HepG2 (cell line): ENCODE data around the gene ETNK1. TPM values are rescaled to one million over a fixed set of nuclear protein-coding genes. Genes with fewer than 3 reads are reported as not detected.

Experiments
- ATAC-seq: fragments of 200-7000 bp; cut with Tn5 transposase; 3 replicates; pipeline ENCODE4 v1.9.1; 2020; ENCODE audit warnings: mild to moderate bottlenecking, moderate library complexity
- BruUV-seq: library from RNA; stranded (reverse); fragments of 400-500 nt; replicated peaks from 2 replicates; lab custom pipeline; 2021; lab: Mats Ljungman, UMichigan
- CTCF ChIA-PET: fragments of 300-600 bp; formaldehyde crosslinking; extraction: SDS; loops from one replicate; lab custom pipeline; 2021; ENCODE audit warnings: low total read pairs, inconsistent platforms, low intra/inter-chr PET ratio; lab: Yijun Ruan, JAX
- POLR2A ChIA-PET: fragments of 350-600 bp; sonication (Branson Sonifier 250); formaldehyde crosslinking; loops from one replicate; lab custom pipeline; 2020; ENCODE audit warnings: antibody characterized with exemption, inconsistent platforms; lab: Yijun Ruan, JAX
- DNase-seq: peaks from one replicate; pipeline ENCODE4 v3.0.0-alpha.2; 2015; ENCODE audit warnings: low spot score
- FAIRE-seq: peaks from 3 replicates; lab custom pipeline; 2011; peaks lifted over from hg19 to GRCh38; lab: Jason Lieb, UNC
- H2AFZ ChIP-seq: one replicate; pipeline ENCODE4 v1.6.1; 2011; ENCODE audit warnings: low read length, inconsistent platforms
- H3K27ac ChIP-seq: fragments of 300-600 bp; 3 replicates; pipeline ENCODE4 v1.8.0; 2011; ENCODE audit warnings: mixed run types, mild to moderate bottlenecking, mixed read lengths, low read length, inconsistent platforms; ENCODE audit not compliant: insufficient read depth; ENCODE audit errors: extremely low read length
- H3K27me3 ChIP-seq, 2 experiments: fragments of 200-600 bp in 1 of 2; 2 replicates in 1 of 2; 3 replicates in 1 of 2; pipeline versions ENCODE4 v1.6.0 to v1.8.0; 2011; ENCODE audit warnings: low read length in 2 of 2, mild to moderate bottlenecking in 2 of 2, moderate library complexity in 2 of 2, inconsistent platforms in 1 of 2; ENCODE audit not compliant: insufficient read depth in 2 of 2, control insufficient read depth in 1 of 2
- H3K36me3 ChIP-seq, 2 experiments: fragments of 200-600 bp in 1 of 2; replicated peaks in 1 of 2; 2 replicates in 1 of 2; 3 replicates in 1 of 2; pipeline versions ENCODE4 v1.5.1 to v1.8.0; 2011; ENCODE audit warnings: low read length in 2 of 2, inconsistent platforms in 1 of 2; ENCODE audit not compliant: insufficient read depth in 2 of 2, control insufficient read depth in 1 of 2
- H3K4me1 ChIP-seq: 2 replicates; pipeline ENCODE4 v1.5.1; 2012; ENCODE audit warnings: low read length, inconsistent platforms; ENCODE audit not compliant: insufficient read depth
- H3K4me2 ChIP-seq: 2 replicates; pipeline ENCODE4 v1.6.0; 2011; ENCODE audit warnings: low read depth, low read length, inconsistent platforms
- H3K4me3 ChIP-seq, 3 experiments: fragments of 200-600 bp in 1 of 3; sonication (generic), shearing (Covaris generic) in 1 of 3; replicated peaks in 1 of 3; 2 replicates each; pipeline ENCODE4 v1.5.1; 2011 to 2016; ENCODE audit warnings: low read length in 3 of 3, inconsistent platforms in 2 of 3, low read depth in 2 of 3, mild to moderate bottlenecking in 2 of 3, control low read depth in 1 of 3, mixed read lengths in 1 of 3; ENCODE audit not compliant: insufficient read depth in 1 of 3
- H3K79me2 ChIP-seq: one replicate; pipeline ENCODE4 v1.6.1; 2011; ENCODE audit warnings: low read length, inconsistent platforms; ENCODE audit not compliant: insufficient read depth
- H3K9ac ChIP-seq: 2 replicates; pipeline ENCODE4 v1.6.0; 2011; ENCODE audit warnings: mild to moderate bottlenecking, low read depth, low read length, inconsistent platforms; ENCODE audit not compliant: insufficient read depth
- H3K9me3 ChIP-seq: 2 replicates; pipeline ENCODE4 v1.5.1; 2012; ENCODE audit warnings: mild to moderate bottlenecking, low read length
- H4K20me1 ChIP-seq: 2 replicates; pipeline ENCODE4 v1.6.0; 2011; ENCODE audit warnings: inconsistent platforms, mild to moderate bottlenecking, low read length, moderate library complexity; ENCODE audit not compliant: insufficient read depth
- ASH2L ChIP-seq: fragments of 300-600, 200-600 bp; sonication (generic); IDR thresholded peaks from 2 replicates; pipeline ENCODE4 v1.7.0; 2017; ENCODE audit warnings: low read depth, mild to moderate bottlenecking, moderate library complexity, mixed read lengths, low read length; ENCODE audit not compliant: insufficient read length
- CENPX ChIP-seq: sonication (generic); formaldehyde crosslinking; IDR thresholded peaks from 2 replicates; pipeline ENCODE4 v1.9.0; 2021; ENCODE audit warnings: mild to moderate bottlenecking, missing genetic modification reagents, moderate library complexity
- FOSL2 ChIP-seq: sonication (generic); formaldehyde crosslinking; IDR thresholded peaks from 2 replicates; pipeline ENCODE4 v1.4.0; 2020; ENCODE audit warnings: missing genetic modification reagents
- HOMEZ ChIP-seq: IDR thresholded peaks from 2 replicates; pipeline ENCODE4 v1.6.1; 2016; ENCODE audit warnings: low read depth
- JARID2 ChIP-seq: sonication (generic); formaldehyde crosslinking; IDR thresholded peaks from 2 replicates; pipeline ENCODE4 v1.8.1; 2023; ENCODE audit warnings: missing genetic modification reagents, inconsistent platforms; ENCODE audit not compliant: insufficient replicate concordance
- KMT2A ChIP-seq: sonication (generic); formaldehyde crosslinking; IDR thresholded peaks from 2 replicates; pipeline ENCODE4 v1.4.0; 2020; ENCODE audit warnings: missing genetic modification reagents
- ONECUT2 ChIP-seq: sonication (generic); formaldehyde crosslinking; IDR thresholded peaks from 2 replicates; pipeline ENCODE4 v1.4.0; 2020; ENCODE audit warnings: missing genetic modification reagents
- PRPF4 ChIP-seq: fragments of 200-400 bp; formaldehyde crosslinking; IDR thresholded peaks from 2 replicates; pipeline ENCODE4 v1.6.1; 2016; ENCODE audit warnings: low read length, low read depth; ENCODE audit not compliant: poor library complexity, severe bottlenecking
- ZNF121 ChIP-seq: sonication (generic); formaldehyde crosslinking; IDR thresholded peaks from 2 replicates; pipeline ENCODE4 v1.5.0; 2020; ENCODE audit warnings: mild to moderate bottlenecking, missing genetic modification reagents
- ZNF34 ChIP-seq: sonication (generic); formaldehyde crosslinking; IDR thresholded peaks from 2 replicates; pipeline ENCODE4 v1.4.0; 2020; ENCODE audit warnings: mild to moderate bottlenecking, missing genetic modification reagents, borderline replicate concordance
- ZNF430 ChIP-seq: sonication (generic); formaldehyde crosslinking; IDR thresholded peaks from 2 replicates; pipeline ENCODE4 v1.9.0; 2021; ENCODE audit warnings: mild to moderate bottlenecking, missing genetic modification reagents
- ZNF563 ChIP-seq: sonication (generic); formaldehyde crosslinking; IDR thresholded peaks from 2 replicates; pipeline ENCODE4 v1.8.0; 2022; ENCODE audit warnings: mild to moderate bottlenecking, moderate library complexity, missing genetic modification reagents
- ZNF644 ChIP-seq: IDR thresholded peaks from 2 replicates; pipeline ENCODE4 v1.6.1; 2016; ENCODE audit warnings: low read depth
- ZNF770 ChIP-seq: sonication (generic); formaldehyde crosslinking; IDR thresholded peaks from 2 replicates; pipeline ENCODE4 v1.5.0; 2020; ENCODE audit warnings: mild to moderate bottlenecking, missing genetic modification reagents
- WGBS: methylation state at CpG from one replicate; pipeline ENCODE4 v1.1.6; 2017; ENCODE audit warnings: low lambda C conversion rate; 5-methylcytosine and 5-hydroxymethylcytosine counted together
- in situ Hi-C: cut with HindIII; loops from 2 replicates; pipeline ENCODE4 v1.10.0; 2017; ENCODE audit warnings: low pct_unique_long_range_greater_than_20kb; ENCODE audit not compliant: extremely low pct_ligation_motif_present
- intact Hi-C: fragments of 100-400 bp; cut with micrococcal nuclease; formaldehyde crosslinking; loops from one replicate; pipeline ENCODE4 v1.10.0; 2022; ENCODE audit not compliant: unreplicated experiment
- polyA plus RNA-seq, 8 experiments: library from polyadenylated mRNA; depleted of rRNA in 3 of 8; stranded (reverse) in 7 of 8; unstranded in 1 of 8; fragments of >200 nt; fragmentation: Illumina TruSeq in 4 of 8; extraction: Trizol in 4 of 8; gene quantifications; 2 replicates each; pipeline versions ENCODE4 v1.2.1 to v1.2.3, GENCODE V29; 2011 to 2016; ENCODE audit warnings: low read depth in 4 of 8, missing spikeins in 1 of 8, mixed read lengths in 1 of 8; ENCODE audit not compliant: insufficient read depth in 1 of 8
- total RNA-seq, 5 experiments: library from RNA; depleted of rRNA; stranded (reverse); fragments of >200 nt; fragmentation: Illumina TruSeq; extraction: Trizol; gene quantifications; 2 replicates each; pipeline ENCODE4 v1.2.3, GENCODE V29; 2016; ENCODE audit warnings: low read depth in 1 of 5

ETNK1 gene
- total and polyA plus RNA-seq, 2 of the 13 experiments (the other 11 are each of a cell fraction or from before 2014, with no cell fraction given), result 14.4 to 55.7 TPM

DNA sequence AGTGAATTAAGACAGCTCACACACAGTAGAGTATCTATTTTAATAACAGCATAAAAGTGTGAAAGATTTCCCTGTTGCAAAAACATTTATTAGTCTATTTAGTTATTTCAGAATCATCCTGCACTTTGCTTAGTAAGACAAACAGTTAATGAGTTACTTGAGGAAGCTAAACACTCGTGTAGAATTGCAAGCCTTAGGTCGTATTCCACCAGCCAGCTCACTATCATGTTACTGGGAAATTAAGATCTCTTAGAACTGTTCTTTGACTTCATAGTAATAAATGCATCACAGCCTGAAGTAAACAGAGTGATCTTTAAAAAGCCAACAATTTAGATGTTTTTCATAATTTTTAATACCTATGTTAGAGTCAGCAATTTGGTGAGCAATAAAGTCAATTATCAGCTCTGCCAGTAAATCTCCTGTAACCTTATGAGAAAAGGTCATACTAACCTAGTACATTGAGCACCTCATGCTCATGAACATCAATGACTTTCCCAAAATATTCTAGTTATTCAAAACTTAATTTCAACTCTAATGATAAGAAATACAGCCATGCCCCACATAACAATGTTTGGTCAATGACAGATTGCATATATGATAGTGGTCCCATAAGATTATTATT is 26.7 kb upstream of the ETNK1 start:
- CTCF ChIA-PET, result no interaction called here
- Histone ChIP-seq H3K27me3 (no peaks in the 10 kb centered on the region), H3K9ac (no peak overlapping the region), H2AFZ (no peak overlapping the region), H3K4me2 (peak overlapping the region; percentile 14; the same call in 1 of the 2 replicates), H4K20me1 (no peaks in the 10 kb centered on the region), H3K27ac (no peak overlapping the region), H3K36me3 (no peaks in the 10 kb centered on the region), H3K9me3 (no peaks in the 10 kb centered on the region), H3K4me3 (no peak overlapping the region), H3K79me2 (no peaks in the 10 kb centered on the region), H3K4me1 (peaks cover 12% of the 10 kb centered on the region)
- intact Hi-C loops (no loop called here), in situ Hi-C loops (no loop called here)
- no TSS peak for BruUV-seq
- 0% methylated on average over 2 of the region's 2 CpGs for WGBS
- TF ChIP-seq CENPX (CRISPR knock-in tag) (no peak), ZNF770 (CRISPR knock-in tag) (no peak), FOSL2 (no peak), ONECUT2 (no peak), ZNF563 (CRISPR knock-in tag) (no peak), JARID2 (CRISPR knock-in tag) (no peak), KMT2A (CRISPR knock-in tag) (no peak), ASH2L (no peak), PRPF4 (no peak), ZNF121 (no peak), HOMEZ (CRISPR knock-in tag) (no peak), ZNF644 (CRISPR knock-in tag) (no peak), ZNF34 (no peak), ZNF430 (no peak)
- ATAC-seq (peak; percentile 77), DNase-seq (no peak), FAIRE-seq (no peak)
- POLR2A ChIA-PET, result interaction anchor here (1.1 kb wide), 1 partner anchor 26 kb away, joined by 6 read pairs; the partner anchor contains the start of gene ETNK1
